Measurements from ENCODE around the gene DLG5. TPM values are rescaled to one million over a fixed set of nuclear protein-coding genes. Genes with fewer than 3 reads are reported as not detected.

The DLG5 gene
- polyA plus RNA-seq, 1 donor from 2014 or later, result 0.10 TPM

GRCh38 chr10:77910524-77911145 is 15.9 kb downstream of the DLG5 start:
- Mint-ChIP-seq H3K4me3 (no peak overlapping the region), H3K4me1 (no peaks in the 10 kb centered on the region), H3K27ac (no peak overlapping the region), H3K27me3 (peaks cover 12% of the 10 kb centered on the region), H3K36me3 (no peaks in the 10 kb centered on the region), H3K9me3 (no peaks in the 10 kb centered on the region)

- Mint-ChIP-seq H3K27me3 (peaks cover 13% of the 10 kb centered on the region), H3K36me3 (no peaks in the 10 kb centered on the region), H3K27ac (peak overlapping the region in 1 of 3 donors; percentile 19), H3K9me3 (no peaks in the 10 kb centered on the region), H3K4me3 (no peak overlapping the region), H3K4me1 (peaks cover 0 to 4% (median 0%) of the 10 kb centered on the region in 3 donors)
Observed at GRCh38 chr10:77909749-77910375, 16.7 kb downstream of the DLG5 start.

- Mint-ChIP-seq H3K9me3 (no peaks in the 10 kb centered on the region), H3K4me1 (peaks cover 0 to 4% (median 0%) of the 10 kb centered on the region in 3 donors), H3K27me3 (peaks cover 13% of the 10 kb centered on the region), H3K4me3 (no peak overlapping the region), H3K36me3 (peaks cover under 1% of the 10 kb centered on the region), H3K27ac (no peak overlapping the region)
Observed at GRCh38 chr10:77909021-77909748, 17.4 kb downstream of the DLG5 start.

- Mint-ChIP-seq H3K9me3 (no peaks in the 10 kb centered on the region), H3K36me3 (peaks cover 2% of the 10 kb centered on the region), H3K4me1 (peaks cover 0 to 4% (median 0%) of the 10 kb centered on the region in 3 donors), H3K27ac (no peak overlapping the region), H3K27me3 (peaks cover 13% of the 10 kb centered on the region), H3K4me3 (no peak overlapping the region)
Observed at GRCh38 chr10:77907900-77908717, 18.4 kb downstream of the DLG5 start.

GRCh38 chr10:77907462-77907861 is 19.1 kb downstream of the DLG5 start:
- Mint-ChIP-seq H3K27me3 (peaks cover 13% of the 10 kb centered on the region), H3K4me1 (peaks cover 0 to 4% (median 0%) of the 10 kb centered on the region in 3 donors), H3K27ac (no peak overlapping the region), H3K36me3 (peaks cover 2% of the 10 kb centered on the region), H3K4me3 (no peak overlapping the region), H3K9me3 (no peaks in the 10 kb centered on the region)

GRCh38 chr10:77906951-77907421 is 19.6 kb downstream of the DLG5 start:
- peaks cover 0 to 4% (median 0%) of the 10 kb centered on the region in 3 donors for H3K4me1 Mint-ChIP-seq
- no peak overlapping the region for H3K4me3 Mint-ChIP-seq

GRCh38 chr10:77905781-77906180 is 20.8 kb downstream of the DLG5 start:
- peaks cover 15% of the 10 kb centered on the region for H3K27me3 Mint-ChIP-seq
- no peak overlapping the region for H3K27ac Mint-ChIP-seq
- peaks cover 0 to 4% (median 0%) of the 10 kb centered on the region in 3 donors for H3K4me1 Mint-ChIP-seq
- no peaks in the 10 kb centered on the region for H3K9me3 Mint-ChIP-seq
- H3K4me3 Mint-ChIP-seq, result no peak overlapping the region
- H3K36me3 Mint-ChIP-seq, result peaks cover 2% of the 10 kb centered on the region

More at GRCh38 chr10:77906951-77907421, 19.6 kb downstream of the DLG5 start:
- H3K36me3 Mint-ChIP-seq, result peaks cover 2% of the 10 kb centered on the region
- H3K9me3 Mint-ChIP-seq, result no peaks in the 10 kb centered on the region
- H3K27ac Mint-ChIP-seq, result no peak overlapping the region
- H3K27me3 Mint-ChIP-seq, result peaks cover 13% of the 10 kb centered on the region

- Mint-ChIP-seq H3K36me3 (peaks cover 2% of the 10 kb centered on the region), H3K27ac (no peak overlapping the region), H3K4me3 (no peak overlapping the region), H3K4me1 (peaks cover 0 to 4% (median 0%) of the 10 kb centered on the region in 3 donors), H3K27me3 (peaks cover 15% of the 10 kb centered on the region), H3K9me3 (no peaks in the 10 kb centered on the region)
Observed at GRCh38 chr10:77905086-77905748, 21.3 kb downstream of the DLG5 start.

- peaks cover 11% of the 10 kb centered on the region for H3K27me3 Mint-ChIP-seq
- H3K4me3 Mint-ChIP-seq, result no peak overlapping the region
- H3K9me3 Mint-ChIP-seq, result no peaks in the 10 kb centered on the region
- no peak overlapping the region for H3K27ac Mint-ChIP-seq
- peaks cover 0 to 4% (median 0%) of the 10 kb centered on the region in 3 donors for H3K4me1 Mint-ChIP-seq
- peaks cover 2% of the 10 kb centered on the region for H3K36me3 Mint-ChIP-seq
Observed at GRCh38 chr10:77904100-77904840, 22.3 kb downstream of the DLG5 start.

- Mint-ChIP-seq H3K9me3 (no peaks in the 10 kb centered on the region), H3K36me3 (peaks cover 2% of the 10 kb centered on the region), H3K4me1 (peaks cover 0 to 4% (median 0%) of the 10 kb centered on the region in 3 donors), H3K27ac (no peak overlapping the region), H3K4me3 (no peak overlapping the region), H3K27me3 (peaks cover 19% of the 10 kb centered on the region)
Observed at GRCh38 chr10:77902159-77902558, 24.4 kb downstream of the DLG5 start.

GRCh38 chr10:77901743-77902142 is 24.8 kb downstream of the DLG5 start:
- H3K36me3 Mint-ChIP-seq, result peaks cover 2% of the 10 kb centered on the region
- H3K9me3 Mint-ChIP-seq, result no peaks in the 10 kb centered on the region
- peaks cover 19% of the 10 kb centered on the region for H3K27me3 Mint-ChIP-seq
- no peak overlapping the region for H3K4me3 Mint-ChIP-seq
- H3K4me1 Mint-ChIP-seq, result peaks cover 0 to 4% (median 0%) of the 10 kb centered on the region in 3 donors
- no peak overlapping the region for H3K27ac Mint-ChIP-seq

GRCh38 chr10:77899690-77900089 is 26.9 kb downstream of the DLG5 start:
- Mint-ChIP-seq H3K36me3 (peaks cover 2% of the 10 kb centered on the region), H3K4me1 (no peaks in the 10 kb centered on the region), H3K4me3 (no peak overlapping the region), H3K27me3 (peaks cover 17% of the 10 kb centered on the region), H3K9me3 (no peaks in the 10 kb centered on the region), H3K27ac (no peak overlapping the region)

GRCh38 chr10:77899080-77899477 is 27.5 kb downstream of the DLG5 start:
- Mint-ChIP-seq H3K4me1 (no peaks in the 10 kb centered on the region), H3K36me3 (peaks cover under 1% of the 10 kb centered on the region), H3K4me3 (no peak overlapping the region), H3K9me3 (no peaks in the 10 kb centered on the region), H3K27ac (no peak overlapping the region), H3K27me3 (peaks cover 17% of the 10 kb centered on the region)

All from IgD-negative memory B cell (primary cell).